GM12801 (cell line): ENCODE measurements around the gene ITGB1BP2.

Experiments
- CTCF ChIP-seq: IDR thresholded peaks from one replicate; pipeline ENCODE4 v1.5.1; 2011; ENCODE audit warnings: control low read depth; ENCODE audit not compliant: insufficient read length; ENCODE audit errors: extremely low read depth

ITGB1BP2 gene

DNA sequence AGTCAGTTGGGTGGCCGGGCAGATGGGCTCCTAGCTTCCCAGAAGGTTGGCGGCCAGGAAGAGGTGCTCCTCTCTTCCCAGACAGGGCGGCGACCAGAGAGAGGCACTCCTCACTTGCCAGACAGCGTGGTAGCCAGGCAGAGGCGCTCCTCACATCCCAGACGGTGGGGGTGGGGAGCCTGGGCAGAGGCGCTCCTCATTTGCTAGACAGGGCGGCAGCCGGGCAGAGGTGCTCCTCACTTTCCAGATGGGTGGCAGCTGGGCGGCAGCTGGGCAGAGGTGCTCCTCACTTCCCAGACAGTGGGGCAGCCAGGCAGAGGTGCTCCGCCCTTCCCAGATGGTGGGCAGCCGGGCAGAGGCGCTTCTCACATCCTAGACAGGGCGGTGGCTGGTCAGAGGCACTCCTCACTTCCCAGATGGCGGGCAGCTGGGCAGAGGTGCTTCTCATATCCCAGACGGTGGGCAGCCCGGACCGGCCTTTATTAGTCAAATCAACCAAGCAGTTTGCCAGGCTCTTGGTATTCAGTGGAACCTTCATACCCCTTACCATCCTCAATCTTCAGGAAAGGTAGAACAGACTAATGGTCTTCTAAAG lies 31.7 kb upstream of the ITGB1BP2 start:
- TF ChIP-seq CTCF, result no peak

GRCh38 chrX:71282514-71283402 lies 18.8 kb upstream of the ITGB1BP2 start:
- TF ChIP-seq CTCF, result no peak

DNA sequence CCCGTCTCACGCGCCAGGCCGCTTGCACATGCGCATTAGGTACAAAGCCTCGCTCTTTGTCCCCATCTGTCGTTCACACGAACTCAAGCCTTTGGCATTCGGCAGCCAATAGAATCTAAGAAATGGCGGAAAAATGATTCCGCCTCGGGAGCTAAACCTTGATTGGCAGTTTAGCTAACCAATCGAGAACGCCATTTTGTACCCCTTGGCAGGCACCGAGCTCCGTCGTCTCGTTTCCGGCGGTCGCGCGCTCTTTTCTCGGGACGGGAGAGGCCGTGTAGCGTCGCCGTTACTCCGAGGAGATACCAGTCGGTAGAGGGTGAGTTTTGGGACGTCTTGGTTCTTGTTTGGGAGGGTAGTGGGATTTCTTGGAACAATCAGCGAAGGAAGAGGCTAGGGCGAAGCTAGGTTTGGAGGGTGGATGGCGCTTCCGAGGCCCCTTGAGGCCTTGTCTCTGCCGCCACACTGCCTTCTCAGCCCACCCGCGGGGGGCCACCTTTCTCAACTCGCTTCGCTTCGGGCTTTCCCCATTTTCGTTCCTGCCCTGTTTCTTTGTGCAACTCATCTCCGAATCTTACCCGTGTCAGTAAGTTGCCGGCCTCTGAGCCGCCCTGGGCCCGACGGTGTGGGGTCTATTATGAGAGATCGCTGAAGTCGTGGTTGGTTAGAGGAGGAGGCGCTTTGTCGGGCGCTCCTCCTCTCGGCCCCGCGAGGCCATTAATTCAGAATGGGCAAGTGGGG lies 18.0 kb upstream of the ITGB1BP2 start, which contains the start of gene NONO:
Gene NONO, plus strand, starts transcription at position 233 of the 741 bp plus-strand sequence. CDS start 7,003 bp downstream, outside the sequence.
- TF ChIP-seq CTCF, result no peak

- no peak for TF ChIP-seq CTCF
These were observed 15.6 kb upstream of the ITGB1BP2 start for GRCh38 chrX:71285929-71286328.

GRCh38 chrX:71291381-71291780 lies 10.2 kb upstream of the ITGB1BP2 start:
- TF ChIP-seq CTCF, result no peak

GRCh38 chrX:71292669-71293365 lies 8.7 kb upstream of the ITGB1BP2 start:
- TF ChIP-seq CTCF, result no peak

- no peak for TF ChIP-seq CTCF
These were observed 4.7 kb upstream of the ITGB1BP2 start for GRCh38 chrX:71296806-71297205.
